GM19324 (cell line): Measurements from ENCODE around the gene SULT4A1.

Experiments
- ATAC-seq: cut with Tn5 transposase; IDR thresholded peaks from one replicate; pipeline ENCODE4 v1.9.1; 2021; ENCODE audit warnings: mild to moderate bottlenecking, moderate library complexity; ENCODE audit not compliant: unreplicated experiment, low FRiP score

The SULT4A1 gene

DNA sequence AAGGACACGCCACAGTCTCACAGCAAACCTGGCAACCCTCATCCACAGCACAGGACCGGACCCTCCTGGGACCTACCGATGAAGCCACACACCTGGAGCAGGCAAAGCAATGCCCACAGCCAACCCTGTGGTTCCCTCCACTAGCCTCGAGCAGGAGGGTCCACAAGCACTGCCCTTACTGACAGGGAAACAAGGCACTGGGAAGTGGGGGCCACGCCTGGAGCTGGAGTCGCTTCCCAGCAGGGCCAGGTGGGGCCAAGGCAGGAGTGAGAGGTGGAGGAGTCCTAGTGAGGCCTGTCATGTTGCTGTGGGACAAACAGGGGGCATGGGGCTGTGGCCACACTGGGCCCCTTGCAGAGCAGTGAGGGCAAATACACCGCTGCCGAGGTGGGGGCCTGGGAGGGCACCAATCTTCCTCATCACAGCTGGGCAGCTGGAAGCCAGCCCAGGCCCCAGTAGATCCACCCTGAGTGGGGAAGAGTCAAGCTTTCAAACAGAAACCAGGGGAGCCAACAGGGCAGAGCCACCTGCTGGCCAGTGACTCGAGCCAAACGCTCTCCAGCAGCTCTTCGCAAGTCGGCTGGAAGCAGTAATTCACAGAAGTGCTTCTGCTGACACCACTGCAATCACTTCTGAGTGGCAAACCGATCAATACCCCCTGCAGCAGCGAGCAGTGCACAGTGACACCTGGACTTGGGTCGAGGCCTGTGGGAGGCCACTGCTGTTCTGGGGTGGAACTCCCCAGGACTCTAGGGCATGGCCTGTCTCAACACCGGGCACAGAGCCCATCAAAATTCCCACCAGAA, 13.7 kb downstream of the SULT4A1 start:
- no peak for ATAC-seq

GRCh38 chr22:43847376-43848289, 14.7 kb downstream of the SULT4A1 start:
- no peak for ATAC-seq

DNA sequence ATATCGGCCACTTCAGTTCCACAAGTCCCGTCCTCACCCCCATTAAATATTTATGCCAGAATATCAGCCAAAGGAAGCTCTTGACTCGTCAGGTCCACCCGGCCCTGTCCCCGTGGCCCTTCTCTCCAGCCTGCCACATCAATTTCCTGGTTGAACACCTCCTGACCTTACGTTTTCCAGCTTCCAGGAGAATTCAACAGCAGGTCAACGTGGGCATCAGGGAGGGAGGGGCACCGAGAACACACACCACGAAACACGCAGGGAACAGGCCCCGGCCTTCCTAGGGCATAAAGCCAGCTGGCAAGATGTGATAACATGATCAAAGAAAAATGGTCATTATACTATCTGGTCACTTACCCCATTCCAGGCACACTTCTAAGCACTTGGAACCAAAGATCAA, 15.3 kb downstream of the SULT4A1 start:
- ATAC-seq = no peak

DNA sequence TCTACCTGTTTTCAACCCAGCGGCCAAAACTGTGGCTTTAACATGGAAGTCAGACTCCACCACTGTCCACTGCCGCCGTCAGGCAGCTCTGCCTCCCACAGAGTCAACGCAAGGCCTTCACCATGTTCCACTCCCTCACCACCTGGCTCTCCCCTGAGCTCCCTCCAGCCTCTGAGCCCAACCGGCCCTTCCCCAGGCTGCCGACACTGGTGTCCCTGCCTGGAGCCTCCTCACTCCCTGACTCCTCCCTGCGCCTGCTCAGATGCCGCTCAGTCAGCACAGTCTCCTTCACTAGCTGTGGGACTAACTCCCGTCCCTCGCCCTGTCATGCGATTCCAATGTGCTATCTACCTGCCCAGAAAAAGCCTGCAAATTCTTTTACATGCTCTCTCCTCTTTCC, 16.3 kb downstream of the SULT4A1 start:
- ATAC-seq = no peak

GRCh38 chr22:43844560-43845545, 17.5 kb downstream of the SULT4A1 start:
- no peak for ATAC-seq

DNA sequence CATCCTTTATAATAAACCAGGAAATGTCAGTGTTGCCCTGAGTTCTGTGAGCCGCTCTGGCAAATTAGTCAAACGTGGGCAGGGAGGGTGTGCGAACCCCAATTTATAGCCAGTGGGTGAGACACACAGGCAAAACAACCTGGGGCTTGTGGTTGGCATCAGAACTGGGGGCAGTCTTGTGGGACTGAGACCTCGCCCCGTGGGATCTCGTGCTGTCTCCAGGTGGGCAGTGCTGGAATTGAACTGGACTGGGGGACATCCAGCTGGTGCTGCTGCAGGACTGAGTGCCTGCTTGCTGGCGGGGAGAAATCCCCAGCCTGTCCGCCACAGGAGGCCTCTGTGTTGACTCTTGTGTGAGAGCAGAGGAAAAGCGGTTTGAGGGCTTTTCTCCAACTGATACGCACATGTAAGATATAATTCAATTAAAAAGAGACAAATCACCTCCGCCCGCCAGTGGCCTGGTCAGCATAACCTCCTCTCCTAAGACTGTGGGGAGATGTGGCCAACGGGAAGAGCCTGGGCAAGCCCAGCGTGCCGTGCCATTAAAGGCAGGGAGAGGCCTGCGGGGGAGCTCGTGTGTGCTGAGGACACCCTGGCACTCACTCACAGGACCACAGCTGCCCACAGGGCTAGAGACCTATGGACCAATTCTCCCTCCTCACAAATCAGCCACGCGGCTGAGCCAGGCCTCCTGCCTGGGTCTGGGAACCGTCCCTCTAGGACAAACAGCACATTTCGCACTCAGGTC, 18.4 kb downstream of the SULT4A1 start:
- no peak for ATAC-seq

DNA sequence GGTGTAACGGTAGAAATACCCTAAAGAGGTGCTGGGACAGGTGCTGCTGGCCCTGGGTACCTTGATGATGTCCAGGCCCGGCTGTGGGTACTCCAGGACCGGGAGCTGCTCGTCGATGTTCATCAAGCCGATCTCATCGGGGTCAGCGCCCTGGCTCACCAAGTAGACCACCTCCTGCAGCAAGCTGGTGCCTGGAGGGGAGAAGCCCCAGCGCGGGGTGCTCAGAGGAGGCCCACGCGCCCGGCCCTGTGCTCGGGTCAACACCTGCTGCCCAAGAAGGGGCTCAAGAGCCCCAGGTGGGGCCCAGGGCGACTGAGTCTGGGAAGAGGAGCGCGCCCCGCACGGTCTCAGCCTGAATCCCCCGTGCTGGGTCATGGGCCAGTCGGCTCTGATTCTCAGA, 20.6 kb downstream of the SULT4A1 start:
- ATAC-seq = no peak

GRCh38 chr22:43840851-43841250, 21.5 kb downstream of the SULT4A1 start:
- ATAC-seq = no peak

DNA sequence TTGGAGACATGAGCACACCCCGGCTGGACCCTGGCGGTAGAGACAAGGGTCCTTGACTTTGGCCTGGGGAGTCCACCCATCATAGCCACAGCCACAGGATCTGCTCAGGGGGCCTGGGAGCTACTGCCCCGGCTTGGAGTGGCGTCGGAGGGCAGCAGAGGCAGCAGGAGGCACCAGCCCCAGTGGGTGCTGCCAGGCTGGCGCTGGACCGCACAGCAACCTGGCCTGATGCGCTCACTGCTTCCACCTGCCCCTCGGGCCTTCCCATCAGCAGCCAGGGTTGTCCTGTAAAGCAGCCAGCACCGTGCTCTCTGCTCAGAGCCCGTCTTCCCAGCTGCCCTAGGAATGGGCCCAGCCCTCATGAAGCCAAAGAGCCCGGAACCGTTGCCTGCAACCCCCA, 21.9 kb downstream of the SULT4A1 start:
- no peak for ATAC-seq

- ATAC-seq = no peak
Observed at GRCh38 chr22:43839781-43840180, 22.5 kb downstream of the SULT4A1 start.

DNA sequence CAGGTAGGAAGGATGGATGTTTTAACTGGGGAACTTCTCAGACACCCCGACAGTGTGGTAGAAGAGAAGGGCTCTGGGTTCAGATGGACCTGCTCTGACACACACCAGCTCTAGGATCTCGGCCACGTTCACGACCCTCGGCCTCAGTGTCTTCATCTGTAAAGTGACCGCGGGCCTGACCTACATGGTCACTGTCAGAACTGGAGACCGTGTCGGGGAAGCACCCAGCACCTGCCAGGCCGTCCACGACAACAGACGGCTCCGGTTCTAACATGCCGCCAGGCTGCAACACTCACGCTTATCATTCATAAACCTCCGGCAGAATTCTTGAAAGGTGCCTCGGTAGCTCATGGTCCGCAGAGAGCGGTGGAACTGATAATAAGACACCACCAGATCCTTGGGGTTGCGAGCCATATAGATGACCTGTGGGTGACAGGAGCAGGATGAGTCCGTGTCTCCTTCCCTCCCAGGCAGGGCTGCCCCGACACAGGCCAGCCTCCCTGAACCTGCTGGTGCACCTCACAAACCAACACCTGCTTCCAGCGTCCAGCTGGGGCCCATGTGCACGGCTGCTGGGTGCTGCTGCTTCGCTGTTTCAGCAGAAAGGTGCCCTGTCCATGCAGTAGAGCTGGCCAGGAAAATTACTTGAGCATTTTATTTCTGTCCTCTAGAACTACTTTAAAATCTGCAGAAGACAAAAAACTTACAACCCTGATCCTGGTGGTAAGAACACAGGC, 23.6 kb downstream of the SULT4A1 start:
- no peak for ATAC-seq

DNA sequence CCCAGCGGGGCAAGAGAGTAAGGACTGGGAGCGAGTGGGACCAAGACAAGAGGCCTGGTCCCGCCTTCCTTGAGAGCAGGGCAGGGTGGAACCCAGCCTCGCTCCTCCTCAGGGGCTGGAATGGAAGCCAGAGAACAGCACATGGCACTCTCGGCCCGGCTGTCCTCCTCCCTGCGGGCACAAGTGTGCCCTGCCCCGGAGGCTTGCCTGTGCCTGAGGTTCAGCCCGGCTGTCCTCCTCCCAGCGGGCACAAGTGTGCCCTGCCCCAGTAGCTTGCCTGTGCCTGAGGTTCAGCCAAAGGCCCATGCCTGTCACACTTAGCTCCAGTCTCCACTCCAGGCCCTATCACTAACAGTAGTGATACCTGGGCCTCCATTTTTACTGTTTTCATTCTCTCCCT, 24.2 kb downstream of the SULT4A1 start:
- no peak for ATAC-seq

DNA sequence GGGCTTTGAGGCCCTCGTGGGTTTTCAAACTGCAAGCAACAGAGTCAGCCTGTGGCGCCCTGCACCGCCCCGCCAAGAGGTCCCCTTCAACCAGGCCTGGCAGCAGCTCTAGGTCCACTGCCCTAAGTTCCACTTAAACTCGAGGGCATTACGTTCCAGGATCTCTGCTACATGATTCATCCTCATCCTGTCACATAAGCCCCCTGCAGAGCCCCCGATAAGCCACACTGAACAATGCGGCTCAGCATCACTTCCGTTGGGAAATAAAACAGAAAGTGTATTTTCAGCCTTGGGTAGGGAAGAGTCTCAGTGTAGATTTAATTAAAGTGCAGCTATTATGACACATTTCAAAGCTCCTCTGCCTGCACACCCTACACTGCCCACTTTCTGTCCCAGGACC, 24.6 kb downstream of the SULT4A1 start:
- no peak for ATAC-seq

GRCh38 chr22:43835736-43836135, 26.6 kb downstream of the SULT4A1 start:
- ATAC-seq = no peak

DNA sequence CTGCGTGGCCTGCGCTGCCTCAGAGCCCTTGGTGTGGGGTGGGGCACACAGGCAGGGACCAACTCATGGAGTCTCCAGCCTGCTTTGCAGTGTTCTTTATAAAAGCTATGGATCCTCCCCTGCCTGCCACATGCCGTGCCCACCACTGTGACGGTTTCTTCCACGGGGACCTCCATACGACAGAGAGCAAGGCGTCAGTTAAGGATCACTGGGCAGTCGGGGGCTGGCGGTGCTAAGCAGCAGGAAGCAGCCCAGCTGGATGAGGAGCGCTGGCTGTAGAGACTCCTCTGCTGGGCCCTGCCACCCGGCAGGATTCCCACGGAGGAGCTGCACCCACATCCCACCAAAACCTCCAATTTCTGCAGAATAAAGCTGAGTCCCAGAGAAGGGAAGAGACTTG, 27.1 kb downstream of the SULT4A1 start:
- no peak for ATAC-seq

- no peak for ATAC-seq
Observed at GRCh38 chr22:43833286-43834240, 28.8 kb downstream of the SULT4A1 start.

- no peak for ATAC-seq
Observed at GRCh38 chr22:43832393-43833265, 29.7 kb downstream of the SULT4A1 start.
